CD1c-positive myeloid dendritic cell (primary cell): ENCODE results near the gene REXO4.
A peak's percentile ranks its signal among the peaks of the same experiment; 100 is the strongest.
"Not testable (repeated sequence)": the region's sequence is repeated elsewhere in the genome, so short reads cannot be mapped to it uniquely, and the experiment has no call there.

Experiments used
- DNase-seq: peaks from one replicate; pipeline ENCODE4 v3.0.0-alpha.2; 2016; ENCODE audit errors: extremely low spot score

REXO4 gene

DNA sequence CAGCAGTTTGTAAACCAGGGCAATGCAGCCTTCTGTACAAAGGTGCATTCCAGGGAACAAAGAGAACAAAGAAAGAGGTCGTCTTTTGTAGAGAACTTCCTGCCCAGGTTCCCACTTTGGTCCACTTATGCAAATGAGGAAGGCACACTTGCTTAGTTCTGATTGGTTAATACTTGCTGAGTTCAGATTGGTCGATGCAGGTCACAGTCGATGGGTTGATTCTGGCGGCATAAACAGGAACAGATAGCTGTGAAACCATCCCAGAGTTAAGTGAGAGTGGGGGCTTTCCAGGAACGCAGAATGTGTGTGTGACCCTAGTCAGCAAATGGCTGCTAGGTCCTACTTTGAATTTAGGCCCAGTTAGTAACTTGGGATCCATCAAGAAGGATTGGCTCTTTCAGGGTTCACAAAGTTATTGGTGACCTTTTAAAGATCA lies 2.6 kb upstream of the REXO4 start:
- DNase-seq = peak; percentile 57

DNA sequence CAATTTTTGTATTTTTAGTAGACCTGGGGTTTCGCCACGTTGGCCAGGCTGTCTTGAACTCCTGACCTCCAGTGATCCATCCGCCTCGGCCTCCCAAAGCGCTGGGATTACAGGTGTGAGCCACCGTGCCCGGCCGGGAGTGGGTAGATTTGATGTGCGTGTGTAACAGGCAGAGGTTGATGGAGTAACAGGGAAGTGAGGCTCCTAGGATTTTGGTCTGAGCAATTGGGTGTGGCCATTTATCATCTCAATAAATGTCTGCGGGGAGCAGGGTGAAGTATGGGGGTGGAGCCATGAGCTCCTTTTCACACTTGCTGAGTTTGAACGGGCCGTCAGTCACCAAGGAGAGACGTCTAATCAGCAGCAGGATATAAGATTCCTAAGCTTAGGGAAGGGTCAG lies 1.2 kb upstream of the REXO4 start:
- no peak for DNase-seq

DNA sequence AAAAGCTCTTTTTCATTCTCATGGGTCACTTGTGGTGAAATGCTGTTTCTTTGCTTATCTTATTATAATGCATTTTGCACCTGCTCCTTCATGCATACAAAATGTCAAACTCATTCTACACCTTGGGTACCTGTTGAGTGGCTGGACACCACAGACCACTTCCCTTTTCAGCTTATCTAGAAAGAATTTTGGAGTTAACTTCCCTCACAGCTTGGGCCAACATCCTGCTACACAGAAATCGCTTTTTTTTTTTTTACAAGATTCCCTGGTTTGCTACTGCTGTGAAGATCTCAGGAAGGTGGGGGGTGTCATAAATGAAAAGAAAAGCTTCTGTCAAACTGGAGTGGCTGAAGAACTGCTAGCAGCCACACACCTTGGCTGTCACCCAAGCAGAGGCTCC lies 2.6 kb downstream of the REXO4 start:
- DNase-seq = no peak

DNA sequence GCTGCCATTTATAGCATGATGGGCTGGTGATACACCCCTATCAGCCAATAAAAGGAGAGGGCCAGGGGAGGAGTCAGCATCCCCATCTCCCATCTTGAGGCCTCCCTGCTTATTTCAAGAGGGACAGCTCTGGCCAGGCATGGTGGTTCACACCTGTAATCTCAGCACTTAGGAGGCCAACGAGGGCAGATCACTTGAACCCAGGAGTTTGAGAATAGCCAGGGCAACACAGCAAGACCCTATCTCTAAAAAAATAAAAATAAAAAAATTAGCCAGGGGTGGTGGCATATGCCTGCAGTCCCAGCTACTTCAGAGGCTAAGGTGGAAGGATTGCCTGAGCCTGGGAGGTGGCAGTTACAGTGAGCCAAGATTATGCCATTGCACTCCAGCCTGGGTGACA lies 9.8 kb downstream of the REXO4 start:
- no peak for DNase-seq

DNA sequence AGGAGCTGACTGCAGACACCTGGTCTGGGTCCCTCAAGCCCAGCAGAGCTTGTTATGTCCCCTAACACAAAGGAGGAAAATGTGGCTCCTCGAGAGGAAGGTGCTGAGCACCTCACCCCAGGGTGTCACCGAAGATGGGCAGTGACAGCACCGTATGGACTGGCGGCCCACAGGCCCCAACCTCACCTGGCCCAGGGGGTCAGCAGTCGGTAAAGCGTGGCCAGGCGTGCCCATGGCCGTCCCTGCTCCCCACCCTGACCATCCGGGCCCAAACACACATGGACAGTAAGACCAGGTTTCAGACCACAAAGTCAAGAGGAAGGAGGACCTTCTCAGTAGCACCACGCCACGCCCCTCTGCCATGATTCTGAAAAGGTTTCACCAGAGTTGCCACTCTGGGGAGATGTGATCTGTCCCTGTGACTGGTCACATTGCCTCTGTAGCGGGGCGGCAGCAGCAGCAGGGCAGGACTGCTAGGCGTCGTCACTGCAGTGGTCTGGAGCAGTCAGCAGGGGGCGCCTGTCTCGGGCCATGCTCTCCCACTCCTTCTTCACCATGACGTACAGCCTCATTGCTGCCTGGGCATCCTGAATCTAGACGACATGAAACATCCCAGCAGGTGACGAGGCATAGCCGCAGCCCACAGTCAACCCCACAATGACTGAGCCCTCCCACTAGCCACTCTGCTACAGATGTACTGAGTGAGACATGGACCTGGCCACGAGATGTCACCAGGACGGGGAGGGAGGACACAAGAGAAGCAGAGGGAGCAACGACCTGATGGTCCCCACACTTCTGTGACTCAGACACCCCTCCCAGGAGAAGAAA lies 11.1 kb downstream of the REXO4 start:
- peak; percentile 80 for DNase-seq

DNA sequence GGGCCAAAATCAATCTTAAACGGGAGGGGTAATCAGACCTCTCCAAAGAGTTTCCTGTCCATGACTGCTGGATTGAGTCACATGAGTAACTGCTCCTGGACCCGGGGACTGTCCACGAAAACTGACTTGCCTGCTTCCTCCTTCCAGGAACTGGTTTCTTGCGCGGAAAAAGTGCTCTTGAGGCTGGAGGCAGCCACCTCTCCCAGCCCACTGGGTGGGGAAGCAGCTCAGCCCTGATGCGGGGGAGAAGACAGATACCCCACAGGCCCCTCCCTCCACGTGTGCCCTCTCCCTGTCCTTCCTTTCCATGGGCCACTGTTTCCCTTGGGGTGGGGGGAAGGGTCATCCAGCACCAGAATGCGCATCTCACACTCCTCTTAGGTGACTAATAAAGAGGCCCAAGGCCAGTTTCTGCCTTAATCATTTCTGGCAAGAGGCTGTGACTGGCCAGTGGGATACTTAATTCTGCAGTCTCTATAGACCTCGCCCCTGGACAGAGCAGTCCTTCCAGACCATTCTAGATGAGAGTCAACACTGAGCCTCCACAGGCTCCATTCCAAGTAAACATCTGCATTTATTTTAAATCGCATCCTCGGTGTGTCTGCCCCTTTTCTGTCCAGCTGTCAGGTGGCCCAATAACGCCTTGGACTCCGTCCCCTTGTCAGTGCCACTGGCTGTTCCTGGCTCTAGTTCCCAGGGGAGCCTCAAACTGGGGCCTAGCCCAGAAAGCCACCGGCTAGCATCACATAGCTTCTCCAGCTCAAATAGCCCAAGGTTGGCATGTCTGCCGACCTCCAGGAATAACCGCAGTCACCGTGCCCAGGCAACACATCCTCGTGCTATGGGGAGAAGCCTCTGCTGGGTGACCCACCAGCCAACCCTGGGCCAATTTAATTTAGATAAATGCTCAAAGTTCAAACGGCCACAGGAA lies 12.0 kb downstream of the REXO4 start:
- no peak for DNase-seq

DNA sequence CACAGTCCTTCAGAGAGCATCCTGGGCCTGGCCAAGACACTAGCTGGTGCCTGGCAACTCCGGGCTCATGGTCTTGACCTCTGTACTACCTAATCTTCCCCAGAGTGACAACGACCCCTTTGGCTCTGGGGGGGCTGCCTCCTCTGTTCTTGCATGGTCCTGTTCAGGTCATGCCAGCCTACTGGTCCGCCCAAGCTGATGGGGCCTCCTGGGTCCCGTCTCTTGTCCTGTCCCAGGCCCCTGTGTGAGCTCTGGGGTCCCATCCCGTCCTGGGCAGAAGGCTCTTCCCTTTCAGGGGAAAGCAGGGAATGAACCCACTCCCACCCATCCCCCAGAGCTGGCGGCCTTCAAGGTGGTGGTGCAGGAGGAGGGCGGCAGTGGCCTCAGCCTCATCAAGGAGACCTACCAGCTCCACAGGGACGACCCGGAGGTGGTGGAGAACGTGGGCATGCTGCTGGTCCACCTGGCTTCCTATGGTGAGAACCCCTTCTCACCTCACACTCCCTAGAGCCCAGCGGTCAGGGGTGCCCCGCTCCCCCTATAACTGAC lies 13.3 kb downstream of the REXO4 start:
- DNase-seq = no peak

DNA sequence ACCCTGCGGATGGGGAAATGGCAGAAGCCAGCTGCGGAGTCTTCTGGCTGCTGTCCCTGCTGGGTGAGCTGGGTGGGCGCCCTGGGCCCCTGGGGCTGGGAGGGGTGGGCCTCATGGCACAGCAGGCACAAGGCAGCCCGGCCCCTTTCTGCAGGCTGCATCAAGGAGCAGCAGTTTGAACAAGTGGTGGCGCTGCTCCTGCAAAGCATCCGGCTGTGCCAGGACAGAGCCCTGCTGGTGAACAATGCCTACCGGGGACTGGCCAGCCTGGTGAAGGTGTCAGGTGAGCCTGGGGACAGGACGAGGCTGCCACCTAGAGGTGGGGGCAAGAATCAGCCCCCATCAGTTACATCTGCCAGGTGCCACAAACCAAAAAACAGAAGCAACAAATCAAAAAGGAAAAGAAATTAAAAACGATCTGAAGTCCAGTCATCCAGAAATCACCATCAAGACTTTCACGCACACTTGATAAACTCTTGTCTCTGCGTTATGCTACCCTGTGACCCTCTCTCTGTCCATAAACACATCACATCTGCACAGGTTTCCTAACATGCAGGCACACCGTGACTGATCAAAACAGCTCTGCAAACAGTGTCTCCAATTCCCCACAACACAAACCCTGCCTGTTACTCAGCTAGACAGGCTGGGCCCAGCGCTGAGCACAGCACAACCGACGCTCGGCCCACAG lies 13.9 kb downstream of the REXO4 start:
- peak; percentile 15 for DNase-seq

DNA sequence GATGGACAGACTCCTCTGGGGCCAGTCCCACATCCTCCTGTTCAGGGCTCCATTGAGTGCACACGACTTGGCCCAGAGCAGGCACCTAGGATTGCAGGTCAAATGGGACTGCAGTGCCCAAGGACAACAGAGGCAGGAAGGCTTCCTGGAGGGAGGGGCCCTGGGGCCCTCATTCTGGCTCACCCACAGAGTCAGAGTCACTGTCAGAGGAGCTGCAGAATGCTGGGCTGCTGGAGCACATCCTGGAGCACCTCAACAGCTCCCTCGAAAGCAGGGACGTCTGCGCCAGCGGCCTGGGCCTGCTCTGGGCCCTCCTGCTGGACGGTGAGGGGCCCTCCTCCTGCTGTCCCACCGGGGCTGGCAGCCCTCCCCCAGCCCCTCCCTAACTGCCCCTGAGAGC lies 15.1 kb downstream of the REXO4 start:
- DNase-seq = no peak

DNA sequence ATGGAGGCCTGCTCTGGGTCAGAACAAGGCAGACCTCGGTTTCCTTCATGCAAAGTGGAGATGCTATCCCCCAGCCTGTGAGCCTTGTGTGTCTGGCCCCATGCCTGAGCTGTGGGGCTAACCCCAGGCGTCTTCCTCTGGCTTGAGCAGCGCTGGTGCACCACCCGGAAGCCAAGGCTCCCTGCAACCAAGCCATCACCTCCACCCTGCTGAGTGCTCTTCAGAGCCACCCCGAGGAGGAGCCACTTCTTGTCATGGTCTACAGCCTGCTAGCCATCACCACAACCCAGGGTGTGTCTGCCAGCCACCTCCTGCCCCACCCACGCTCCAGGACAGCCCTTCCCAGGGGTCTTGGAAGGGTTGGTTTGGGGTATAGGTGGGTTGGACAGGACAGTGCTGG lies 16.2 kb downstream of the REXO4 start:
- no peak for DNase-seq

DNA sequence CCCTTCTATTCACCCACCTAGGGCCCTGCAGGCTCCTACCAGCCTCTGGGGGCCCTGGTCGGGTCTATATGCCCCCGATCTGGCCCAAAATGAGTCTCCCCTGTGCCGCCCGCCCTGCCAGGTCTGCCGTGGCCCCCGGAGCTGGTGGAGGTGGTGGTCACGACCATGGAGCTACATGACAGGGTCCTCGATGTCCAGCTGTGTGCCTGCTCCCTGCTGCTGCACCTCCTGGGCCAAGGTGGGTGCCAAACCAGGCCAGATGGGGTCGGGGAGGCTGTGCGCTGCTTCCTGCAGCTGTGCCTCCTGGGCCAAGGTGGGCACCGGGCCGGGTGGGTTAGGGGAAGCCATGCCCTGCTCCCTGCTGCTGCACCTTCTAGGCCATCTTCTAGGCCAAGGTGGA lies 17.5 kb downstream of the REXO4 start:
- DNase-seq = no peak

DNA sequence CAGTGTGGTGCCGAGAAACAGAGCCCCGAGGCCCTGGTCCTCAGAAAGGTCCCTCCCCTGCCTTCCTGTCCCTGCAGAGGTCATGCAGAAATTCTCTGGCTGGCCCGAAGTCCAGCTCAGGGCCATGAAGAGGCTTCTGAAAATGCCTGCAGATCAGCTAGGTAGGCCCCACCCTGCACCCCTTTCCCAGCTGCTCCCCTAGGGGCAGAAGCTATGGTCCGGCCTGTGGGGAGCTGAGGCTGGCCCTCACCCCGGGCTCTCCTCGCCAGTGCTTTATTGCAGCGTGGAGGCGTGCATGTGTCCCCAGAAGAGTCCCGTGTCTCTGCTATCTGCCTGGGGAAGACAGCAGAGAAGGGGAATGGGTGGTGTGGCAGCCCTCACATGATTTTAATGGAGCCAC lies 19.9 kb downstream of the REXO4 start:
- no peak for DNase-seq

DNA sequence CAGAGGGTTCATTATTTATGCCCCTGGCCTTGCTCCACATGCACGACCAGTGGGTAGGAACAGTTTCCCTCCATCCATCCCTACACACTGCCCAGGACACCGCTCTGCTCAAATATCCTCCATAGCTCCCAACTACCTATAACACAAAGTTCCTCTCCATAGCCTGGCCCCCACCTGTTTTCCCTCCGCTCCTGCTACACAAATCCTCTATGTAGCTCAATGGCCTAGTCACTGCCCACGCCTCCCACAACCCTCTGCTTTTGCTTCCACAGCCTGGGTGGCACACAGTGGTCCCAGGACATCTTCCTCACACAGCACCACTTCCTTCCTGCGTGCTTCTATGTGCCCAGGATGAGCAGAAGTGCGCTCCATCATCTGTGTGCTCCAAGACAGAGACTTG lies 20.4 kb downstream of the REXO4 start:
- no peak for DNase-seq

DNA sequence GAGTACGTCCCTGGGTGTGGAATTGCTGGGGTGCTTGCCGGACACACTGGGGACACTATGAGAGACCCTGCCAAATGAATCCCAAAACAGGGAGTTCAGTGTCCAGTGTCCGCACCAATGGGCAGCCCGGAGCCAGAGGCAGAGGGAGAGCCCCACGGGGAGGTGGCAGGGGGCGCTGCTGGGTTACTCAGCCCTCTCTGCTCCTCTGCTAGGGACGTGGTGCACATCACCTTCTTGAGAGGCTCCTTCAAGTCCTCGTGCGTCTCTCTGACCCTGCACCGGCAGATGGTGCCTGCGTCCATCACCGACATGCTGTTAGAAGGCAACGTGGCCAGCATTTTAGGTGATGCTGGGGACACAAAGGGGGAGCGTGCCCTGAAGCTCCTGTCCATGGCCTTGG lies 20.9 kb downstream of the REXO4 start:
- no peak for DNase-seq

DNA sequence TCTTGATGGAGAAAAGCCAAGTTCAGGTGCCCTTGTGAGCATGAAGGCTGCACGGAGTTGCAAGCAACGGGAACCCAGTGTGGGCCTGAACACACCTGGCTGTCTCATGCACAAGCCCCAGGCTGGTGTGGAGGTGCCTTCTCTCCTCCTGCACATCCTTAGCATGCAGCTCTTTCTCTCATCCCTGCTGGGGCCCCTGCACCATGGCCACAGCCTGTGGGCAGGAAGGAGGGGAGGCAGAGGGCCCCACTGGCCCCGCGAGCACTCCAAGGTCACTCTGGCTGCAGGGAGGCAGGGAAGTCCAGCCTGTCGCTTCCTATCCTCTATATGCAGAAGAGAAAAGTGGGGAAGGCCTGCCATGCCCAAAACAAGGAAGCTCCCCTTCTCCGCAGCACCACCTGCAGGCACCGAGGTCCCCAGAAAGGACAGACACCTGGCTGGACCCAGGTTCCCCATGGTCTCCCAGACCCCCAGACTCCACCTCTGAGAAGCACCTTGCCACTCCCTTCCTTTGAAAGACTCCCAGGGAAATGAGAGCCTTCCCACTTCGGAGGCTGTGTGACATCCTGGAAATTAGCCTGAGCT lies 23.0 kb downstream of the REXO4 start:
- DNase-seq = no peak

DNA sequence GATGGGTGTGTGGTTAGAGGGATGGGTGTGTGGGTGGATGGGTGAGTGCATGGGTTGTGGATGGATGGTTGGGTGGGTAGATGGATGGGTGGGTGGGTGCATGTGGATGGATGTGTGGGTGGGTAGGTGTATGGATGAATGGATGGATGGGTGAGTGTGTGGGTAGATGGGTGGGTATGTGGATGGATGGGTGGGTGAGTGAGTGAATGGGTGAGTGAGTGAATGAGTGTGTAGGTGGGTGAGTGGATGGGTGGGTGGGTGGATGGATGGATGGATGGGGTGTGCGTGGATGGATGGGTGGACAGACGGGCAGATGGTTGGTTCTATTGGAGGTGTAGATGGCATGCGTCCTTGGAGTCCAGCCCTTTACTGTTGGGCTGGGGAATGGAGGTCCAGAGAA lies 24.4 kb downstream of the REXO4 start:
- DNase-seq = no peak

DNA sequence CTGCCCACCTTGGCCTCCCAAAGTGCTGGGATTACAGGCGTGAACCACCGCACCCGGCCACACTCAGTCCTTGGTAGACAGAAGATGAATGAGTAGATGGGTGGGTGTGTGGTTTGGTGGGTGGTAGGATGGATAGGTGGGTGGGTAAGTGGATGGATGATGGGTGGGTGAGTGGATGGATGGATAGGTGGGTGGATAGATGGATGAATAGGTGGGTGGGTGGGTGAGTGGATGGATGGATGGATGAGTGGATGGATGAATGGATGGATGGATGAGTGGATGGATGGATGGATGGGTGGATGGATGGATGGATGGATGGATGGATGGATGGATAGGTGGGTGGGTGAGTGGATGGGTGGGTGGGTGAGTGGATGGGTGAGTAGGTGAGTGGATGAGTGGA lies 25.5 kb downstream of the REXO4 start:
- DNase-seq = not testable (repeated sequence)

DNA sequence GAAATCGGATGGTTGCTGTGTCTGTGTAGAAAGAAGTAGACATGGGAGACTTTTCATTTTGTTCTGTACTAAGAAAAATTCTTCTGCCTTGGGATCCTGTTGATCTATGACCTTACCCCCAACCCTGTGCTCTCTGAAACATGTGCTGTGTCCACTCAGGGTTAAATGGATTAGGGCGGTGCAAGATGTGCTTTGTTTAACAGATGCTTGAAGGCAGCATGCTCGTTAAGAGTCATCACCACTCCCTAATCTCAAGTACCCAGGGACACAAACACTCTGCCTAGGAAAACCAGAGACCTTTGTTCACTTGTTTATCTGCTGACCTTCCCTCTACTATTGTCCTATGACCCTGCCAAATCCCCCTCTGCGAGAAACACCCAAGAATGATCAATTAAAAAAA lies 26.4 kb downstream of the REXO4 start:
- DNase-seq = not testable (repeated sequence)

DNA sequence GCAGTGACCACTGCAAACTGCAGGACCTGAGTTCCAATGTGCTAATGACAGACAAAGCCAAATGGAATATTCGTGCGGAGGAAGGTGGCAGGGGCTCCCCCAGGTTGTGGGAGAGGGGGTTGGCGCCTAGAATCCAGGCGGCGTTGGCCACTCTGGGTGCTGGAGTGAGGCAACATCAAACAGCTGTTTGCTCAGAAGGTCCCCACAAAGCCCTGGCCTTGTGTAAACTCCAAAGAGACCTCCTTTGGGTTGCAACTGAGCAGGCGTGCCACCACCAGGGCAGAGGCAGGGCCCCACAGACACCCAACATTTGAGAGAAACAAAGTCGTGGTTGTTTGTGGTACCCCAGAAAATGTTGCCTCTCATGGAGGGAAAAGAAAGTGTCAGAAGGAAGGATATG lies 27.1 kb downstream of the REXO4 start:
- no peak for DNase-seq

DNA sequence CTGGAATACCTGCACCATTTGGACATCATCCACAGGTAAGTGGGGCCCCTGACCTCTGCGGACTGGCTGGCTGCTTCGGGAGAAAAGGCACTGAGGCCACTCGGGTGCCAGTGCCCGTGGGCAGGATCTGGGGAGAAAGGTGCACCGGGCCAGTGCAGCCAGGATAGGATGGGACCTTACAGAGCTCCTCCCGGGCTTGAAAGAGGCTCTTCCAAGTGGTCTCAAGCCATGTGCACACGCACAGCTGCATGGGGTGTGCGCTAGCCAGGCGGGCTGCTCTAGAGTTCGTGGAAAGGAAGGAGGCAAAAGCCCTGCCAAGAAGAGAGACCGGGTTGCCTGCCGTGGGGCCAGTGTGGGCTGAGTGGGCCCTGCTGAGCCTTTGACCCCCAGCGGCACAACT lies 28.2 kb downstream of the REXO4 start:
- no peak for DNase-seq

DNA sequence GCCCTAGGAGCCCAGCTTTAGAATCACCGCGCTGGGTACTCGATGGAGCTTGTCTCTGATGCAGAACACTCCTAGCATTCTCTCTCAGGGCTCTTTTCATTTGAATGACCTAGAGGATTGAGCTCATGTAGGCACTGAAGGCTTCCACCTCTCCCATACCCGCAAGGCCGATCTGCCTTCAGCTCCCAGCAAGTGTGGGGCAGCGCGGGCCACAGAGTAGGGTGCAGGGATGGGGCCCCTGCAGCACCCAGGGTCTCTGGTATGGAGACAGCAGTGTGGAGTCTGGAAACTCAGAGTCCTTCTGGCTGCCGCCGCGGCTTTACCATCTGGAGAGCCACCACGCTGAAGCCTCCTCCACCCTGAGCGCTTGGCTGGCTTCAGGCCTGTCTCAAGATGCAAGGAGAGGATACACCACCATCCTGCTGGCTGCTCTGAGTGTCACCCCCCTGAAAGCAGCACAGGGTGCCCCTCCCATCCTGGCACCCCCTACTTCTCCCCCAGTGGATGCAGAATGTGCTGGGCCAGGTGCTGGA lies 28.7 kb downstream of the REXO4 start:
- no peak for DNase-seq
